ENCODE data around the gene DTNB.
"Not testable (repeated sequence)": the region's sequence is repeated elsewhere in the genome, so short reads cannot be mapped to it uniquely, and the experiment has no call there.

DTNB gene

GRCh38 chr2:25537526-25537925, 135.9 kb downstream of the DTNB start:
- Histone ChIP-seq H3K4me1 (ENCODE audit: control insufficient read depth, insufficient read depth, low read length) (peaks cover 9% of the 10 kb centered on the region), H3K4me3 (ENCODE audit: low read length) (no peak overlapping the region), H3K9me3 (ENCODE audit: control insufficient read depth, low read length) (no peaks in the 10 kb centered on the region), H3K36me3 (ENCODE audit: control insufficient read depth, insufficient read depth, low read length, severe bottlenecking) (no peaks in the 10 kb centered on the region), H3K9ac (ENCODE audit: low read length) (no peak overlapping the region), H3K27me3 (replicated peaks; ENCODE audit: control insufficient read depth, insufficient read depth, low read length) (peaks cover 6% of the 10 kb centered on the region)
- peak; percentile 30 for DNase-seq (ENCODE audit: low read depth)

- H3K9me3 ChIP-seq (ENCODE audit: control insufficient read depth, low read length); H3K9ac ChIP-seq (ENCODE audit: low read length); DNase-seq (ENCODE audit: low read depth); H3K4me3 ChIP-seq (ENCODE audit: low read length); H3K36me3 ChIP-seq (ENCODE audit: control insufficient read depth, insufficient read depth, low read length, severe bottlenecking); H3K4me1 ChIP-seq (ENCODE audit: control insufficient read depth, insufficient read depth, low read length); H3K27me3 ChIP-seq (replicated peaks; ENCODE audit: control insufficient read depth, insufficient read depth, low read length): not testable (repeated sequence)
Observed at GRCh38 chr2:25535411-25536289, 137.7 kb downstream of the DTNB start.

GRCh38 chr2:25534937-25535336, 138.4 kb downstream of the DTNB start:
- not testable (repeated sequence) for H3K36me3 ChIP-seq (ENCODE audit: control insufficient read depth, insufficient read depth, low read length, severe bottlenecking); H3K27me3 ChIP-seq (replicated peaks; ENCODE audit: control insufficient read depth, insufficient read depth, low read length); DNase-seq (ENCODE audit: low read depth); H3K4me1 ChIP-seq (ENCODE audit: control insufficient read depth, insufficient read depth, low read length); H3K9ac ChIP-seq (ENCODE audit: low read length); H3K9me3 ChIP-seq (ENCODE audit: control insufficient read depth, low read length); H3K4me3 ChIP-seq (ENCODE audit: low read length)

- H3K9ac ChIP-seq (ENCODE audit: low read length) = no peak overlapping the region
- no peaks in the 10 kb centered on the region for H3K9me3 ChIP-seq (ENCODE audit: control insufficient read depth, low read length)
- H3K4me1 ChIP-seq (ENCODE audit: control insufficient read depth, insufficient read depth, low read length) = peaks cover 7% of the 10 kb centered on the region
- no peak overlapping the region for H3K4me3 ChIP-seq (ENCODE audit: low read length)
- H3K36me3 ChIP-seq (ENCODE audit: control insufficient read depth, insufficient read depth, low read length, severe bottlenecking) = no peaks in the 10 kb centered on the region
- DNase-seq (ENCODE audit: low read depth) = no peak
- H3K27me3 ChIP-seq (replicated peaks; ENCODE audit: control insufficient read depth, insufficient read depth, low read length) = peaks cover 6% of the 10 kb centered on the region
Observed at GRCh38 chr2:25534455-25534854, 138.9 kb downstream of the DTNB start.

GRCh38 chr2:25533771-25534170, 139.6 kb downstream of the DTNB start:
- not testable (repeated sequence) for H3K4me3 ChIP-seq (ENCODE audit: low read length); H3K36me3 ChIP-seq (ENCODE audit: control insufficient read depth, insufficient read depth, low read length, severe bottlenecking); H3K9ac ChIP-seq (ENCODE audit: low read length); H3K9me3 ChIP-seq (ENCODE audit: control insufficient read depth, low read length); H3K4me1 ChIP-seq (ENCODE audit: control insufficient read depth, insufficient read depth, low read length); H3K27me3 ChIP-seq (replicated peaks; ENCODE audit: control insufficient read depth, insufficient read depth, low read length); DNase-seq (ENCODE audit: low read depth)

GRCh38 chr2:25532521-25532920, 140.9 kb downstream of the DTNB start:
- Histone ChIP-seq H3K4me1 (ENCODE audit: control insufficient read depth, insufficient read depth, low read length) (peaks cover 5% of the 10 kb centered on the region), H3K27me3 (replicated peaks; ENCODE audit: control insufficient read depth, insufficient read depth, low read length) (peaks cover 6% of the 10 kb centered on the region), H3K9ac (ENCODE audit: low read length) (no peak overlapping the region), H3K9me3 (ENCODE audit: control insufficient read depth, low read length) (no peaks in the 10 kb centered on the region), H3K36me3 (ENCODE audit: control insufficient read depth, insufficient read depth, low read length, severe bottlenecking) (no peaks in the 10 kb centered on the region), H3K4me3 (ENCODE audit: low read length) (peak overlapping the region; percentile 15)
- no peak for DNase-seq (ENCODE audit: low read depth)

GRCh38 chr2:25529034-25529433, 144.3 kb downstream of the DTNB start:
- Histone ChIP-seq H3K4me1 (ENCODE audit: control insufficient read depth, insufficient read depth, low read length) (peaks cover 5% of the 10 kb centered on the region), H3K27me3 (replicated peaks; ENCODE audit: control insufficient read depth, insufficient read depth, low read length) (peaks cover 6% of the 10 kb centered on the region), H3K4me3 (ENCODE audit: low read length) (no peak overlapping the region), H3K9ac (ENCODE audit: low read length) (no peak overlapping the region), H3K36me3 (ENCODE audit: control insufficient read depth, insufficient read depth, low read length, severe bottlenecking) (no peaks in the 10 kb centered on the region), H3K9me3 (ENCODE audit: control insufficient read depth, low read length) (no peaks in the 10 kb centered on the region)
- no peak for DNase-seq (ENCODE audit: low read depth)

GRCh38 chr2:25528173-25528572, 145.2 kb downstream of the DTNB start:
- no peak overlapping the region for H3K9ac ChIP-seq (ENCODE audit: low read length)
- no peaks in the 10 kb centered on the region for H3K9me3 ChIP-seq (ENCODE audit: control insufficient read depth, low read length)
- H3K36me3 ChIP-seq (ENCODE audit: control insufficient read depth, insufficient read depth, low read length, severe bottlenecking) = no peaks in the 10 kb centered on the region
- H3K4me3 ChIP-seq (ENCODE audit: low read length) = no peak overlapping the region
- peaks cover 5% of the 10 kb centered on the region for H3K4me1 ChIP-seq (ENCODE audit: control insufficient read depth, insufficient read depth, low read length)
- H3K27me3 ChIP-seq (replicated peaks; ENCODE audit: control insufficient read depth, insufficient read depth, low read length) = peaks cover under 1% of the 10 kb centered on the region
- peak; percentile 74 for DNase-seq (ENCODE audit: low read depth)

GRCh38 chr2:25524507-25524906, 148.9 kb downstream of the DTNB start:
- H3K36me3 ChIP-seq (ENCODE audit: control insufficient read depth, insufficient read depth, low read length, severe bottlenecking) = no peaks in the 10 kb centered on the region
- no peaks in the 10 kb centered on the region for H3K9me3 ChIP-seq (ENCODE audit: control insufficient read depth, low read length)

GRCh38 chr2:25523060-25523459, 150.3 kb downstream of the DTNB start:
- H3K4me1 ChIP-seq (ENCODE audit: control insufficient read depth, insufficient read depth, low read length) = peaks cover 7% of the 10 kb centered on the region
- DNase-seq (ENCODE audit: low read depth) = no peak
- H3K9me3 ChIP-seq (ENCODE audit: control insufficient read depth, low read length) = no peaks in the 10 kb centered on the region
- no peak overlapping the region for H3K4me3 ChIP-seq (ENCODE audit: low read length)
- no peak overlapping the region for H3K9ac ChIP-seq (ENCODE audit: low read length)
- H3K27me3 ChIP-seq (replicated peaks; ENCODE audit: control insufficient read depth, insufficient read depth, low read length) = no peaks in the 10 kb centered on the region
- no peaks in the 10 kb centered on the region for H3K36me3 ChIP-seq (ENCODE audit: control insufficient read depth, insufficient read depth, low read length, severe bottlenecking)

More at GRCh38 chr2:25524507-25524906, 148.9 kb downstream of the DTNB start:
- DNase-seq (ENCODE audit: low read depth) = no peak
- Histone ChIP-seq H3K4me3 (ENCODE audit: low read length) (no peak overlapping the region), H3K4me1 (ENCODE audit: control insufficient read depth, insufficient read depth, low read length) (peaks cover 10% of the 10 kb centered on the region), H3K27me3 (replicated peaks; ENCODE audit: control insufficient read depth, insufficient read depth, low read length) (no peaks in the 10 kb centered on the region), H3K9ac (ENCODE audit: low read length) (no peak overlapping the region)

GRCh38 chr2:25521665-25522387, 151.6 kb downstream of the DTNB start:
- peak overlapping the region; percentile 74 for H3K9ac ChIP-seq (ENCODE audit: low read length)
- H3K9me3 ChIP-seq (ENCODE audit: control insufficient read depth, low read length) = no peaks in the 10 kb centered on the region
- peaks cover 12% of the 10 kb centered on the region for H3K4me1 ChIP-seq (ENCODE audit: control insufficient read depth, insufficient read depth, low read length)
- no peaks in the 10 kb centered on the region for H3K36me3 ChIP-seq (ENCODE audit: control insufficient read depth, insufficient read depth, low read length, severe bottlenecking)
- no peaks in the 10 kb centered on the region for H3K27me3 ChIP-seq (replicated peaks; ENCODE audit: control insufficient read depth, insufficient read depth, low read length)
- peak; percentile 93 for DNase-seq (ENCODE audit: low read depth)
- peak overlapping the region; percentile 70 for H3K4me3 ChIP-seq (ENCODE audit: low read length)

Measured in adipocyte (in vitro differentiated cells).